K562 (cell line): ENCODE data around the gene YIPF1. TPM values are rescaled to one million over a fixed set of nuclear protein-coding genes. Genes with fewer than 3 reads are reported as not detected.
A peak's percentile ranks its signal among the peaks of the same experiment; 100 is the strongest.

Experiments
- BRD4 ChIP-seq: fragments of 200-600 bp; sonication (generic); IDR thresholded peaks from 2 replicates; pipeline ENCODE4 v1.6.1; 2017; ENCODE audit warnings: inconsistent platforms
- CBX2 ChIP-seq: fragments of 200-600 bp; sonication (generic); IDR thresholded peaks from one replicate; pipeline ENCODE4 v1.6.1; 2012; ENCODE audit warnings: mild to moderate bottlenecking, low read length, inconsistent platforms; ENCODE audit not compliant: insufficient read depth, poor library complexity, severe bottlenecking
- CHD1 ChIP-seq: fragments of 200-600 bp; sonication (generic); IDR thresholded peaks from one replicate; pipeline ENCODE4 v1.6.1; 2012; ENCODE audit warnings: mild to moderate bottlenecking, moderate library complexity, low read length, inconsistent platforms
- EP400 ChIP-seq: fragments of 450-650 bp; IDR thresholded peaks from 2 replicates; pipeline ENCODE4 v1.6.1; 2017; ENCODE audit warnings: antibody characterized with exemption, mild to moderate bottlenecking, moderate library complexity
- FOXJ3 ChIP-seq: sonication (generic); formaldehyde crosslinking; IDR thresholded peaks from 2 replicates; pipeline ENCODE4 v1.4.0; 2020; ENCODE audit warnings: mild to moderate bottlenecking, missing genetic modification reagents
- HLTF ChIP-seq: fragments of 450-650 bp; IDR thresholded peaks from 2 replicates; pipeline ENCODE4 v1.6.1; 2016
- NFE2 ChIP-seq: IDR thresholded peaks from 2 replicates; pipeline ENCODE4 v1.6.1; 2014; ENCODE audit warnings: antibody characterized with exemption, low read depth
- TAL1 ChIP-seq: fragments of 450-650 bp; IDR thresholded peaks from 2 replicates; pipeline ENCODE4 v1.6.1; 2016; ENCODE audit warnings: mild to moderate bottlenecking
- TCFL5 ChIP-seq: fragments of 250-450 bp; sonication (Bioruptor Pico); conservative IDR thresholded peaks from 2 replicates; pipeline ENCODE4 v1.6.1; 2021; ENCODE audit warnings: mild to moderate bottlenecking, moderate library complexity, matching md5 sums
- TRIM24 ChIP-seq, 2 experiments: fragments of 450-650 bp; IDR thresholded peaks; 2 replicates each; pipeline ENCODE4 v1.6.1; 2016
- ZKSCAN1 ChIP-seq: fragments of 150-350 bp; IDR thresholded peaks from 2 replicates; pipeline ENCODE4 v1.6.1; 2016; ENCODE audit warnings: low read depth, low read length
- polyA plus RNA-seq, 8 experiments: library from polyadenylated mRNA; depleted of rRNA in 4 of 8; stranded (reverse) in 5 of 8; unstranded in 3 of 8; fragments of >200 nt; fragmentation: Nextera tagmentation in 2 of 8; fragmentation: Illumina TruSeq in 1 of 8; extraction: Ambion mirVana in 2 of 8; extraction: Trizol in 1 of 8; gene quantifications; 2 replicates each; pipeline versions ENCODE4 v1.2.1 to v1.2.3, GENCODE V29; 2011 to 2014; ENCODE audit warnings: inconsistent platforms in 1 of 8, missing spikeins in 1 of 8
- total RNA-seq, 7 experiments: library from RNA; depleted of rRNA in 6 of 7; stranded (reverse); fragments of >200 nt in 6 of 7; fragmentation: Illumina TruSeq in 2 of 7; extraction: Trizol in 2 of 7; gene quantifications; 2 replicates each; pipeline versions ENCODE4 v1.2.1 to v1.2.3, GENCODE V29; 2011 to 2021; ENCODE audit warnings: low replicate concordance in 1 of 7
- TF ChIP-seq, protein P1 (sequence below): sonication (generic); formaldehyde crosslinking; IDR thresholded peaks from 2 replicates; pipeline ENCODE4 v1.8.0; 2022; ENCODE audit warnings: mild to moderate bottlenecking, low read depth, missing genetic modification reagents
- TF ChIP-seq, protein P2 (sequence below): fragments of 200-400 bp; formaldehyde crosslinking; IDR thresholded peaks from 2 replicates; pipeline ENCODE4 v1.6.1; 2017; ENCODE audit warnings: mild to moderate bottlenecking, low read depth, low read length, moderate library complexity
- TF ChIP-seq, protein P3 (sequence below): sonication (generic); formaldehyde crosslinking; IDR thresholded peaks from 2 replicates; pipeline ENCODE4 v1.8.1; 2022; ENCODE audit warnings: missing genetic modification reagents
- TF ChIP-seq, protein P4 (sequence below): fragments of 250-450 bp; sonication (Bioruptor Pico); IDR thresholded peaks from 2 replicates; pipeline ENCODE4 v1.5.0; 2021; ENCODE audit warnings: mild to moderate bottlenecking, moderate library complexity
- TF ChIP-seq, protein P5 (sequence below), 3 experiments: fragments of 200-800 bp in 1 of 3; sonication (Bioruptor generic) in 1 of 3; sonication (generic) in 1 of 3; formaldehyde crosslinking in 1 of 3; IDR thresholded peaks; 2 replicates each; pipeline versions ENCODE4 v1.6.1 to v1.8.0; 2016 to 2022; ENCODE audit warnings: mild to moderate bottlenecking in 2 of 3, missing compliant biosample characterization in 2 of 3, missing genetic modification characterization in 2 of 3, missing genetic modification reagents in 1 of 3
- TF ChIP-seq, protein P6 (sequence below): sonication (generic); formaldehyde crosslinking; IDR thresholded peaks from 2 replicates; pipeline ENCODE4 v1.8.0; 2023; ENCODE audit warnings: mild to moderate bottlenecking, missing genetic modification reagents

YIPF1 gene
- total and polyA plus RNA-seq, 9 of the 15 experiments (the other 6 are each of a cell fraction or from before 2014, with no cell fraction given), result 11.5 to 37.5 (median 19.2) TPM

DNA sequence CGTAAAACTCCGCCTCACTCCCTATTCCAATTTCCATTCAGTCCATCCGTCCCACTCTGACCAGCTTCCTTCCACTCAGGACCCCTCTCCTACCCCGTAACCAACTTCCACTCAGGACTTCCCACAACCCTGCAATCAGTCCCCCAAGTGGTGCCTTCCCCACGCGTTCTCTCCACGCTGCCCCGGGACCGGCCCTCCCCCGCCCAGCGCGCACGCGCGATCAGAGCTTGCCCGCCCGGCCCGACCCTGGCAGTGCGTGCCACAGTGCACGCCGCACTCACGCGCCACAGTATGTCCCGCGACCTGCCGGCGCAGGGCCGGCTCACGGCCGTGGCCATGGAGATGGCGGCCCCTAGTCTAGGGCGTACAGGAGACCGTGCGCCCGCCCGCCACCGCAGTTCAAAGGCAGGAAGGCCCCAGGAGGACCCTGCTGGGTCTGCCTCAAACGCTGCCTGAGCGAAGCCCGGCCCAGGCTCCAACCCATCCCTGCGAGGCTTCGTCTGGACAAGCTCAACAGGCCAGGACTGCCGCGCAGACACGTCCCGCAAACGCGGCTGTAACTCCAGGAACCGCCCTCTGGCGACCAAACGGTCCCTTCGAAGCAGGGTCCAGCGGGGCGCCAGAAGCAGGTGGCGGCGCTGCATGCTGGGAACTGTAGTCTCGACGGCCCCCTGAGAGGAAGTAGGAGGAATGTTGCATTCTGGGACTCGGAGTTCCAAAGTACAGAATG lies 51.5 kb downstream of the YIPF1 start, which contains the start of gene NDC1 (continued):
- TF ChIP-seq, protein P1, sequence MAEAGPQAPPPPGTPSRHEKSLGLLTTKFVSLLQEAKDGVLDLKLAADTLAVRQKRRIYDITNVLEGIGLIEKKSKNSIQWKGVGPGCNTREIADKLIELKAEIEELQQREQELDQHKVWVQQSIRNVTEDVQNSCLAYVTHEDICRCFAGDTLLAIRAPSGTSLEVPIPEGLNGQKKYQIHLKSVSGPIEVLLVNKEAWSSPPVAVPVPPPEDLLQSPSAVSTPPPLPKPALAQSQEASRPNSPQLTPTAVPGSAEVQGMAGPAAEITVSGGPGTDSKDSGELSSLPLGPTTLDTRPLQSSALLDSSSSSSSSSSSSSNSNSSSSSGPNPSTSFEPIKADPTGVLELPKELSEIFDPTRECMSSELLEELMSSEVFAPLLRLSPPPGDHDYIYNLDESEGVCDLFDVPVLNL, result peak; percentile 88
- TF ChIP-seq, protein P2, sequence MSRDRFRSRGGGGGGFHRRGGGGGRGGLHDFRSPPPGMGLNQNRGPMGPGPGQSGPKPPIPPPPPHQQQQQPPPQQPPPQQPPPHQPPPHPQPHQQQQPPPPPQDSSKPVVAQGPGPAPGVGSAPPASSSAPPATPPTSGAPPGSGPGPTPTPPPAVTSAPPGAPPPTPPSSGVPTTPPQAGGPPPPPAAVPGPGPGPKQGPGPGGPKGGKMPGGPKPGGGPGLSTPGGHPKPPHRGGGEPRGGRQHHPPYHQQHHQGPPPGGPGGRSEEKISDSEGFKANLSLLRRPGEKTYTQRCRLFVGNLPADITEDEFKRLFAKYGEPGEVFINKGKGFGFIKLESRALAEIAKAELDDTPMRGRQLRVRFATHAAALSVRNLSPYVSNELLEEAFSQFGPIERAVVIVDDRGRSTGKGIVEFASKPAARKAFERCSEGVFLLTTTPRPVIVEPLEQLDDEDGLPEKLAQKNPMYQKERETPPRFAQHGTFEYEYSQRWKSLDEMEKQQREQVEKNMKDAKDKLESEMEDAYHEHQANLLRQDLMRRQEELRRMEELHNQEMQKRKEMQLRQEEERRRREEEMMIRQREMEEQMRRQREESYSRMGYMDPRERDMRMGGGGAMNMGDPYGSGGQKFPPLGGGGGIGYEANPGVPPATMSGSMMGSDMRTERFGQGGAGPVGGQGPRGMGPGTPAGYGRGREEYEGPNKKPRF, result no peak
- TF ChIP-seq, protein P3, sequence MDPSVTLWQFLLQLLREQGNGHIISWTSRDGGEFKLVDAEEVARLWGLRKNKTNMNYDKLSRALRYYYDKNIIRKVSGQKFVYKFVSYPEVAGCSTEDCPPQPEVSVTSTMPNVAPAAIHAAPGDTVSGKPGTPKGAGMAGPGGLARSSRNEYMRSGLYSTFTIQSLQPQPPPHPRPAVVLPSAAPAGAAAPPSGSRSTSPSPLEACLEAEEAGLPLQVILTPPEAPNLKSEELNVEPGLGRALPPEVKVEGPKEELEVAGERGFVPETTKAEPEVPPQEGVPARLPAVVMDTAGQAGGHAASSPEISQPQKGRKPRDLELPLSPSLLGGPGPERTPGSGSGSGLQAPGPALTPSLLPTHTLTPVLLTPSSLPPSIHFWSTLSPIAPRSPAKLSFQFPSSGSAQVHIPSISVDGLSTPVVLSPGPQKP (CRISPR knock-in tag), result no peak
- TF ChIP-seq, protein P4, sequence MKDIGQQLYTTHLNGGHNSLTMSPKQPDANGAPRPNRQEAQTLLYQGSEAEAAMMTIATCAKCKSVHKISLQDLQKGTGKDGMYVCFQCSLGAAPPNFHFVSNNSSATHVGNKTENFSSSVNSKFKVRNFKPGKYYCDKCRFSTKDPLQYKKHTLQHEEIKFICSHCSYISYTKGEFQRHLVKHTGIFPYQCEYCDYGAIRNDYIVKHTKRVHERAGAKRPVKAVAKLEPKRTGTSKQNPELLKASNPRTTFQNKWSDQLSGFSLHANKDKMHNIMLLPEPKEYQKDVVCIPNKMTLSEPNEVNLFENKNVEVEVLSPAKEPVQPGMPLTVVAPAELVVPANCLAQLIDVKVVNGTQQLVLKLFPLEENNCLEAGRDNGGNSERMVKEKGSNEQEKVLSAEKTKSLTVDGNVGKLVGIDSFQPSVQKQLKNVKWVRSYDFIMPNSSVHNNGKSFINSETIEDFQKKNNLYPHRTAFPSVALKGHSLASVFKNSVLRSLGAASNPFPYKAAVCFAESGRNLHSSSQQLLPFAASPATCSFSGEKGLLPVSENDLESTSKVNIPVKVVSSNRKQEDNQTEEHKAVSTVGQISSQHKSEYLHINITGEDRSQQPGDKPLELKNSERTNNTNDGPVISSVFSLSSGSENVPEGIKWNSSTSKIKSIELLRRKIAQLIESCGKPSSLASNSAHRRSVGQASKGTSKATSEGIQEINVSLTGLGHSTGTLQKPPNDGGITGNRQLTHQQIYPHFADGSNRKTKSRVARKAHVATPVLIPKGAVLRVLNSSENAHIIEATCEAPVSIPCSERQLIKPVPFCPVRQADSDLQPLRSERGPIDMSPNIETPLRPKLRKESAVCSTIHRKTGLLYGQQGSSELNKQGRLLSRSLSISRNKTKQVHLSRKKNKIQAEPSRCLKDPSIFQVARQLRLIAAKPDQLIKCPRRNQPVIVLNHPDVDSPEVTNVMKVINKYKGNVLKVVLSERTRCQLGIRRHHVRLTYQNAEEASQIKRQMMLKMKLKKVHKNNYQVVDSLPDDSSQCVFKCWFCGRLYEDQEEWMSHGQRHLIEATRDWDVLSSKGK, result no peak
- peak; percentile 97 for TF ChIP-seq EP400
- TF ChIP-seq, protein P5, sequence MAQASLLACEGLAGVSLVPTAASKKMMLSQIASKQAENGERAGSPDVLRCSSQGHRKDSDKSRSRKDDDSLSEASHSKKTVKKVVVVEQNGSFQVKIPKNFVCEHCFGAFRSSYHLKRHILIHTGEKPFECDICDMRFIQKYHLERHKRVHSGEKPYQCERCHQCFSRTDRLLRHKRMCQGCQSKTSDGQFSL (CRISPR knock-in tag; IDR thresholded peaks at IDR 0.05), result peak; percentile 57; the same call in 1 of the 2 replicates
- TF ChIP-seq, protein P5 (tag; IDR thresholded peaks at IDR 0.05), result no peak
- TF ChIP-seq, protein P6, sequence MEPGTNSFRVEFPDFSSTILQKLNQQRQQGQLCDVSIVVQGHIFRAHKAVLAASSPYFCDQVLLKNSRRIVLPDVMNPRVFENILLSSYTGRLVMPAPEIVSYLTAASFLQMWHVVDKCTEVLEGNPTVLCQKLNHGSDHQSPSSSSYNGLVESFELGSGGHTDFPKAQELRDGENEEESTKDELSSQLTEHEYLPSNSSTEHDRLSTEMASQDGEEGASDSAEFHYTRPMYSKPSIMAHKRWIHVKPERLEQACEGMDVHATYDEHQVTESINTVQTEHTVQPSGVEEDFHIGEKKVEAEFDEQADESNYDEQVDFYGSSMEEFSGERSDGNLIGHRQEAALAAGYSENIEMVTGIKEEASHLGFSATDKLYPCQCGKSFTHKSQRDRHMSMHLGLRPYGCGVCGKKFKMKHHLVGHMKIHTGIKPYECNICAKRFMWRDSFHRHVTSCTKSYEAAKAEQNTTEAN, result no peak
- peak; percentile 87; the same call in 1 of the 2 replicates for TF ChIP-seq HLTF
- TF ChIP-seq BRD4, result peak; percentile 54; the same call in 1 of the 2 replicates
- no peak for TF ChIP-seq CHD1
- no peak for TF ChIP-seq CBX2
- TF ChIP-seq ZKSCAN1, result peak; percentile 58
- TF ChIP-seq FOXJ3, result no peak
- no peak; a peak in 1 of 4 replicates for TF ChIP-seq TRIM24 (IDR thresholded peaks at IDR 0.05)
- TF ChIP-seq TAL1, result peak; percentile 50
- TF ChIP-seq NFE2, result peak; percentile 96
- peak; percentile 76; the same call in 1 of the 2 replicates for TF ChIP-seq TCFL5 (CRISPR knock-in tag)
